HG02759 (cell line): ENCODE data around the gene NPIPB8.
"Not testable (repeated sequence)": the region's sequence is repeated elsewhere in the genome, so short reads cannot be mapped to it uniquely, and the experiment has no call there.

Experiments
- ATAC-seq: cut with Tn5 transposase; IDR thresholded peaks from one replicate; pipeline ENCODE4 v1.9.1; 2021; ENCODE audit warnings: mild to moderate bottlenecking, moderate library complexity; ENCODE audit not compliant: unreplicated experiment

The NPIPB8 gene

DNA sequence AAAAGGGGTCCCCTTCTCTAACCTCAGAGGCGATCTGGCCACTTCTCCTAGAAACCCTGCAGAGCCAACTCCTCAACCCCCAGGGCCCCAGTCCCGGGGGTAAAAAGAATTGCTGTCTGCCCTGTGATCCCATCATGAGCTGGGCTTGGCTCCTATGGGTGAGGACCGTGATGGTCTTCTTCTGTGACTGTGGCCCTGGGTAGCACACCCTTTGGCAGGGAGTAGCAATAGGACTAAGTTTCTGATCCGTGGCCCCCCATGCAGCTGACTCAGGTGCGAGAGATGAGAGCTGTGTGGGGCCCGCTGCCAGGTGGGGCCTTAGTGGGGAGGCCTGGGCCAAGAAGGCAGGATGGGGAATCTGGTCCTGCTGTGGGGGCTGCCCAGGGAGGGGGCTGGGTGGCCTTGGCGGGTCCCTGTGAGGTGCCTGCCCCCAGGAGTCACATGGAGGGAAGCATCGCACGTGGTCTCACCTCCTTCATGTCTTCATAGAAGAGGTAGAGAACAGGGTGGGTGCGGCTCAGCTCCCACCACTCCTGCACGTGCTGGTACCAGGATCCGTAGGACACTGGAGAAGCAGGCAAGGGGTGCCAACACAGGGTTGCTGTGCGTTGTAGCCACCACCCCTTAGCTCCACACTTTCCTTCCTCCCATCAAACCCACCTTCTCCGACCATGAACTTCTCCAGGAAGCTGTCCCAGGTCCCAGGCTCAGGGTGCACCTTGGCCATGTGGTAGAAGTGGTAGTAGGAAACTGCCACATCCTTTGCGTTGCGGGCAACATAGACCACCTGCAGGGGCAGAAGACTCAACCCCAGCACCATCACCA lies 31.4 kb upstream of the NPIPB8 start:
- no peak for ATAC-seq

- ATAC-seq, result no peak
Observed at GRCh38 chr16:28607116-28607623, 30.7 kb upstream of the NPIPB8 start.

DNA sequence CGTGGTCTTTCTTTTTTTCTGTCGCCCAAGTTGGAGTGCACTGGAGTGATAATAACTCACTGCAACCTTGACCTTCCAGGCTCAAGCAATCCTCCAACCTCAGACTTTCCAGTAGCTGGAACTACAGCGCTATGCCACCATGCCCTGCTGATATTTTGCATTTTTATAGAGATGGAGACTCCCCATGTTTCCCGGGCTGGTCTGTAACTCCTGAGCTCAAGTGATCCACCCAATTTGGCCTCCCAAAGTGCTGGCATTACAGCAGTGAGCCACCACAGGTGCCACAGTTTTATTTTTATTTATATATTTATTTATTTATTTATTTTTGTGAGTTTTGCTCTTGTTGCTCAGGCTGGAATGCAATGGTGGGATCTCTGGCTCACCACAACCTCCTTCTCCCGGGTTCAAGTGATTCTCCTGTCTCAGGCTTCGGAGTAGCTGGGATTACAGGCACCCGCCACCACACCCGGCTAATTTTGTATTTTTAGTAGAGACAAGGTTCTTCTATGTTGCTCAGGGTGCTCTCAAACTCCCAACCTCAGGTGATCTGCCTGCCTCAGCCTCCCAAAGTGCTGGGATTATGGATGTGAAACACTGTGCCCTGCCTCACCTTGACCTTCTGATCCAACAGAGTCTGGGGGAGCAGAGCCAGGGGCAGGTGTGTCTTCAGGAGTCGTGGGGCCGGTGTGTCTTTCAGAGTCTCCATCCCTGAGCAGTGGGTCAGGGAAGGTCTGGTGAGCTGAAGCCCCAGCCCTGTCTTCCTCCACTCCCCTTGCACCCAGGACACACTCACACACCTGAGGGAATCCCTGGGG lies 30.0 kb upstream of the NPIPB8 start:
- ATAC-seq, result not testable (repeated sequence)

DNA sequence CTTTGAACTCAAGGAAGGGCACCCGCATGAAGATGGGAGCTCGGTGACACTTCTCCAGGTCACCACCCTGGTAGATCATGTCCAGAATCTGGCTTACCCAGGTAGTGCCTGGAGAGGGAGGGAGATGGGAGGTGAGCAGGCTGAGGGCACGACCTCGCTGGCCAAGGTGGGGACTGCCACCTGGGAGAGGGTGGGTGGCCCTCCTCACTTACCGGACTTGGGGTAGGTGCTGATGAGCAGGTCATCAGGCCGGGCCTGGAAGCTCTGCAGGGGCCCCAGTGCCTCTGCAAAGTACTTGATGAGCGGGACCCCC lies 29.4 kb upstream of the NPIPB8 start:
- not testable (repeated sequence) for ATAC-seq

DNA sequence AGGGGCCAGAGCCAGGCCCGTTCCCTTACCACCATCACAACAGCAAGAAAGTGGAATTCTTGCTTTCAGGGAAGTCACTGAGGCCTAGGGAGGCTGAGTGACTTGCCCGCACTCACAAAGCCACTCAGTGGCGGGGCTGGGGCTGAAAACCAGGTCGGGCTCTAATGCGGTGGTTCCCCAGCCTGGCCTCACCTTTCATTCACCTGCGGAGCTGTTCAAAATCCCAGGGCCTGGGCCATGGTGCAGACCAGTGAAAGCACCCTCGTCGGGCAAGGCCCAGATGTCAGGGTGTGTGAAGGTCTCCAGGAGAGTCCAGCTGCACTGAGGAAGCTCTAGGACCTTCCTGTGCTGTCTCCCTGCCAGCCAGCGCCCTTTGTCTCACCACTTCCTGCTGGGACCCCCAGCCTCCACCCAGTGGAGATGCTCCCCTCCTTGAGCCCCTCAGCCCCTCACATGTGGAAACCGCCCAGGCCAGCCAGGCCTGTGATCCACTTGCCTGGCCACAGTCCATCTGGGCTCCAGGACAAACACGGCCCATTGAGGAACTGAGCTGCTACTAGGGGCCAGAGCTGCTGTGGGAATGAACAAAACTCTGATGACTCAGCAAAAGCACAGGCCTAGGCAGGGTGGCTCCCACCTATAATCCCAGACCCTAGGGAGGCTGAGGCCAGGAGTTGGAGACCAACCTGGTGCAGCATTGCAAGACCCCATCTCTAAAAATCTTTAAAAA lies 28.8 kb upstream of the NPIPB8 start:
- not testable (repeated sequence) for ATAC-seq

- ATAC-seq, result no peak
Observed at GRCh38 chr16:28609631-28610594, 28.0 kb upstream of the NPIPB8 start, which contains the start of gene SULT1A1. Gene SULT1A1, minus strand, starts transcription at chr16:28610044. Its CDS starts 1,189 bp downstream, at chr16:28608855.

- ATAC-seq, result no peak
Observed at GRCh38 chr16:28610595-28611191, 27.2 kb upstream of the NPIPB8 start.

- ATAC-seq, result not testable (repeated sequence)
Observed at GRCh38 chr16:28612359-28613280, 25.2 kb upstream of the NPIPB8 start.

DNA sequence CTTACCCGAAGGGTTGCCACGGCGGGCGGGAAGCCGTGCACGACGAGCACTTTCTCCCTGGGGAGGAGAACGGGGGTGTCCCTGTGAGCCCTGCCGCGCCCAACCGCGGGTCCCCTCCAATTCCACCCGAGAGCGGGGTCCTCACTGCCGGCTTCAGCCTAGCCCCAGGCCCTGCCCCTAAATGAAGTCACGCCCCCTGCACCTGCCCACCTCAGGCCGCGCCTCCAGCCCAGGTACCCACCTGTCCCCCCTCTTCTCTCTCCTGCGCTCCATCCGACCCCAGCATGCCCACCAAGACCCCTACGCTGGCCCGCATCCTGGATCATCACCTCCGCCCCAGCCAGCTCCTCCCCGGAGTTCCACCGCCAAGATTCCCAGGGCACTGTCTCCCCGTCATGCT lies 24.0 kb upstream of the NPIPB8 start:
- ATAC-seq, result not testable (repeated sequence)

GRCh38 chr16:28614561-28614960 lies 23.3 kb upstream of the NPIPB8 start:
- ATAC-seq, result not testable (repeated sequence)

DNA sequence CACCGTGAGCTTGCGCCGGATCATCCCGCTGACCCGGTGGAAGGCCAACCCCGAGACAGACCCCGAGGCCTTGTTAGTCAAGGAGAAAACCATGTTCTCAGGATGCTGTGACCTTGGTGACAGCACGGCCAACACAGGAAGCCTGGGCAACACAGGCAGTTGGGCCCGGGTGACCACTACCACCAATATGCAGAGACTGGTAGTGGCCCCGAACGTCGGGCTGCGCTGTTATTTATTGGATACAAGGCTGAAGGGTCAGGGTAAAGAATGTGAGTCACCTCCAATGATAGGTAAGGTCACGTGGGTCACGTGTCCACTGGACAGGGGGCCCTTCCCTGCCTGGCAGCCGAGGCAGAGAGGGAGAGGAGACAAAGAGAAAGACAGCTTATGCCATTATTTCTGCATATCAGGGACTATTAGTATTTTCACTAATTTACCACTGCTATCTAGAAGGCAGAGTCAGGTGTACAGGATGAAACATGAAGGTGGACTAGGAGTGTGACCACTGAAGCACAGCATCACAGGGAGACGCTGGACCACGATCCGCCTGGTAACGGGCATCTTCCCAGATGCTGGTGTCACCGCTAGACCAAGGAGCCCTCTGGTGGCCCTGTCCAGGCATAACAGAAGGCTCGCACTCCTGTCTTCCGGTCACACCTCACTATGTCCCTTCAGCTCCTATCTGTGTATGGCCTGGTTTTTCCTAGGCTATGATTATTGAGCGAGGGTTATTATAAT lies 22.2 kb upstream of the NPIPB8 start:
- ATAC-seq, result not testable (repeated sequence)

GRCh38 chr16:28616224-28616577 lies 21.7 kb upstream of the NPIPB8 start:
- not testable (repeated sequence) for ATAC-seq

- no peak for ATAC-seq
Observed at GRCh38 chr16:28616636-28617035, 21.2 kb upstream of the NPIPB8 start.

DNA sequence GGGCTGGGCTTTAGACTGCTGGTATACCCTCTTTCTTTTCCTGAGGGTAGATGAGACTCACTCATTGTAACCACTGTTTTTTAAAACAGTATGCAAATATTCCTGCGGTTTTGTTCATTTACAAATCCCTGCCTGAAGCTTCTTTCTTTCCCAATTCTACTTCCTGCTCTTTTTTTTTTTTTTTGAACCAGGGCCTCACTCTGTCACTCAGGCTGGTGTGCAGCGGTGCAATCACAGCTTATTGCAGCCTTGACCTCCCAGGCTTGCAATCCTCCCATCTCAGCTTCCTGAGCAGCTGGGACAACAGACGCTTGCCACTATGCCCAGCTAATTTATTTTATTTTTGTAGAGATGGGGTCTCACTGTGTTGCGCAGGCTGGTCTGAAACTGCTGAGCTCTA lies 20.0 kb upstream of the NPIPB8 start:
- ATAC-seq, result no peak

- not testable (repeated sequence) for ATAC-seq
Observed at GRCh38 chr16:28620316-28620715, 17.5 kb upstream of the NPIPB8 start.

GRCh38 chr16:28621481-28622155 lies 16.2 kb upstream of the NPIPB8 start:
- no peak for ATAC-seq

DNA sequence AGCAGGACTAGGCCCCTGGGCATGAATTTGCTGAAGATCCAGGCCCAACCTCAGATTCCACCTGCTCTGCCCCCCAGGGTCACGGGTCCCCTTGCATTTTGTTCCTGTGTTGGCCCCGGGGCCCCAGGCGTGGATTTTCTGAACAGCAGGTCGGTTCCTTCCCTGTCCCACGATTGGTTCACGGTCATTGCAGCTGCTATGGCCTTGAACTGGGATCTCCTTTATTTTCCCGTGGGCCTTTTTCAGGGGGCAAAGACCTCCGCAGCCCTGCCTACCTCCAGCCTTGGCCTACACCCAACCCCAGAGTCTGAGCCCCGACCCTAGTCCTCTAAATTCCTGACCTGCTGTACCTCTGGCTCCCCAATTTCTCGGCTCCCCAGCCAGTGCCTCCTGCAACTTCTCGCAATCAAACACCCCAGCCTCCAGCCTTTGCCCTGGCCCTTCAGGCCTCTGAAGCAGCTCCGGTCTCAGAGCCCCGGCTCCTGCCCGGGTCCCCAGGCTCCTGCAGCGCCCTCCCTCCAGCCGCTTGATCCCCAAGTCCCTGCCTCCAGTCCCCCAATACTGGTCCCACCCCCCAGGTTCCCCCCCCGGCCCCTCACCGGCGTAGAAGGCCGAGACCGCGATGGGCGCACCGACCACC lies 15.2 kb upstream of the NPIPB8 start:
- not testable (repeated sequence) for ATAC-seq
